ENCODE measurements around the gene DAPK1. TPM values are rescaled to one million over a fixed set of nuclear protein-coding genes. Genes with fewer than 3 reads are reported as not detected.

DAPK1 gene
- total RNA-seq, 1 donor from 2014 or later = 168 TPM

- no peaks in the 10 kb centered on the region for H3K9me3 ChIP-seq
- intact Hi-C loops (cut with DNase I) = no loop called here
- peaks cover 13% of the 10 kb centered on the region for H3K4me1 ChIP-seq
- H3K36me3 ChIP-seq = no peaks in the 10 kb centered on the region
- no peak overlapping the region for H3K27ac ChIP-seq
- no peak overlapping the region for H3K4me3 ChIP-seq
- no peak for ATAC-seq
- no peaks in the 10 kb centered on the region for H3K27me3 ChIP-seq
- no peak for DNase-seq
- no peak for TF ChIP-seq CTCF (IDR thresholded peaks at IDR 0.05)
Observed at GRCh38 chr9:87464992-87465378, 32.7 kb upstream of the DAPK1 start.

GRCh38 chr9:87465816-87466215, 31.9 kb upstream of the DAPK1 start:
- no peak for DNase-seq
- Histone ChIP-seq H3K27me3 (no peaks in the 10 kb centered on the region), H3K4me1 (peaks cover 14% of the 10 kb centered on the region), H3K4me3 (no peak overlapping the region), H3K36me3 (no peaks in the 10 kb centered on the region), H3K9me3 (no peaks in the 10 kb centered on the region), H3K27ac (no peak overlapping the region)
- no peak for ATAC-seq
- no peak for TF ChIP-seq CTCF (IDR thresholded peaks at IDR 0.05)
- intact Hi-C loops (cut with DNase I) = no loop called here

- DNase-seq (no peak), ATAC-seq (no peak)
- H3K27me3 ChIP-seq = no peaks in the 10 kb centered on the region
- no peak for TF ChIP-seq CTCF (IDR thresholded peaks at IDR 0.05)
- H3K9me3 ChIP-seq = no peaks in the 10 kb centered on the region
- H3K36me3 ChIP-seq = no peaks in the 10 kb centered on the region
- intact Hi-C loops (cut with DNase I) = no loop called here
- no peak overlapping the region for H3K27ac ChIP-seq
- H3K4me3 ChIP-seq = no peak overlapping the region
- H3K4me1 ChIP-seq = peaks cover 14% of the 10 kb centered on the region
Observed at GRCh38 chr9:87467187-87467586, 30.5 kb upstream of the DAPK1 start.

GRCh38 chr9:87469793-87470465, 27.7 kb upstream of the DAPK1 start:
- no peak overlapping the region for H3K4me3 ChIP-seq
- no peak for DNase-seq
- intact Hi-C loops (cut with DNase I) = no loop called here
- H3K27me3 ChIP-seq = no peaks in the 10 kb centered on the region
- no peaks in the 10 kb centered on the region for H3K36me3 ChIP-seq
- peaks cover 3% of the 10 kb centered on the region for H3K4me1 ChIP-seq
- no peak for TF ChIP-seq CTCF (IDR thresholded peaks at IDR 0.05)
- ATAC-seq = peak; percentile 28
- no peaks in the 10 kb centered on the region for H3K9me3 ChIP-seq
- H3K27ac ChIP-seq = no peak overlapping the region

GRCh38 chr9:87471746-87472145, 25.9 kb upstream of the DAPK1 start:
- Histone ChIP-seq H3K4me3 (no peak overlapping the region), H3K9me3 (no peaks in the 10 kb centered on the region), H3K36me3 (no peaks in the 10 kb centered on the region), H3K27ac (no peak overlapping the region), H3K27me3 (no peaks in the 10 kb centered on the region), H3K4me1 (peaks cover 3% of the 10 kb centered on the region)
- DNase-seq = no peak
- ATAC-seq = no peak
- TF ChIP-seq CTCF (IDR thresholded peaks at IDR 0.05) = no peak
- intact Hi-C loops (cut with DNase I) = no loop called here

- ATAC-seq = no peak
- H3K27ac ChIP-seq = no peak overlapping the region
- H3K4me3 ChIP-seq = no peak overlapping the region
- no peak for DNase-seq
- TF ChIP-seq CTCF (IDR thresholded peaks at IDR 0.05) = no peak
- H3K4me1 ChIP-seq = no peaks in the 10 kb centered on the region
- no peaks in the 10 kb centered on the region for H3K9me3 ChIP-seq
- intact Hi-C loops (cut with DNase I) = no loop called here
- H3K27me3 ChIP-seq = no peaks in the 10 kb centered on the region
- H3K36me3 ChIP-seq = no peaks in the 10 kb centered on the region
Observed at GRCh38 chr9:87475463-87475862, 22.2 kb upstream of the DAPK1 start.

All from upper lobe of right lung (tissue), 1 donor.